Right lobe of liver (tissue), 6 donors: ENCODE measurements around the gene FBXL5. TPM values are rescaled to one million over a fixed set of nuclear protein-coding genes. Genes with fewer than 3 reads are reported as not detected.

ENCODE experiments used
- ATAC-seq, 4 donors: fragments of 200-7000 bp; cut with Tn5 transposase; one replicate each; pipeline ENCODE4 v1.9.1; 2020; ENCODE audit warnings: mild to moderate bottlenecking in 4 of 4, moderate library complexity in 4 of 4
- DNase-seq, 3 donors: peaks; one replicate each; pipeline ENCODE4 v3.0.0-alpha.2; 2020
- H3K27ac ChIP-seq, 3 donors: fragments of 200-600 bp; one replicate each; pipeline ENCODE4 v1.8.0; 2022
- H3K27me3 ChIP-seq, 2 donors: fragments of 200-600 bp; one replicate each; pipeline ENCODE4 v1.8.0; 2022
- H3K36me3 ChIP-seq, 4 donors: fragments of 200-600 bp; sonication (generic) in 1 of 4; one replicate each; pipeline versions ENCODE4 v1.5.1 to v1.8.0; 2017 to 2022; ENCODE audit warnings: control low read depth in 1 of 4
- H3K4me1 ChIP-seq, 4 donors: fragments of 200-600 bp; sonication (generic) in 1 of 4; one replicate each; pipeline versions ENCODE4 v1.5.1 to v1.8.0; 2017 to 2022; ENCODE audit warnings: control low read depth in 1 of 4
- H3K4me3 ChIP-seq, 3 donors: fragments of 200-600 bp; one replicate each; pipeline ENCODE4 v1.8.0; 2022
- H3K9me3 ChIP-seq, 4 donors: fragments of 200-600 bp; sonication (generic) in 1 of 4; one replicate each; pipeline versions ENCODE4 v1.5.1 to v1.8.0; 2017 to 2022; ENCODE audit warnings: control low read depth in 1 of 4
- POLR2A ChIP-seq: fragments of 450-650 bp; IDR thresholded peaks from one replicate; pipeline ENCODE4 v1.6.1; 2017; ENCODE audit warnings: antibody characterized with exemption, mild to moderate bottlenecking
- WGBS: methylation state at CpG from one replicate; pipeline ENCODE4 v1.1.6; 2018; ENCODE audit warnings: low coverage, low lambda C conversion rate; ENCODE audit not compliant: insufficient coverage; ENCODE audit errors: missing lambda C conversion rate; 5-methylcytosine and 5-hydroxymethylcytosine counted together
- intact Hi-C, 2 donors: fragments of 100-400 bp; cut with DNase I; formaldehyde crosslinking; loops; one replicate each; pipeline versions ENCODE4 v1.11.2 to v1.14.1; 2022
- total RNA-seq, 6 experiments: library from RNA; depleted of rRNA in 2 of 6; stranded (reverse); fragments of >200 nt in 2 of 6; fragmentation: NEBNext Ultra II Directional in 3 of 6; extraction: Animal tissue kit (Norgen Biotek cat#: 25700) in 3 of 6; gene quantifications; one replicate each; pipeline versions ENCODE4 v1.1.0 to v1.2.4, GENCODE V29; 2016 to 2023
- TF ChIP-seq, protein P1 (sequence below), 4 donors: fragments of 200-600 bp in 3 of 4; fragments of 450-650 bp in 1 of 4; IDR thresholded peaks; one replicate each; pipeline versions ENCODE4 v1.5.1 to v1.8.0; 2016 to 2022; ENCODE audit warnings: antibody characterized with exemption in 4 of 4, mild to moderate bottlenecking in 2 of 4
- donor health status: DM: no; HTN: yes; CAD: no.
- donor health status: DM: no; HTN: no; CAD: no.
- donor health status: DM: no; HTN: no; CAD: no.
- donor health status: DM: no; HTN: yes; CAD: no.
- donor health status: DM: no; HTN: yes; CAD: no.

FBXL5 gene
- total RNA-seq, 6 experiments from 2014 or later = 38.3 to 59.5 (median 46.8) TPM

DNA sequence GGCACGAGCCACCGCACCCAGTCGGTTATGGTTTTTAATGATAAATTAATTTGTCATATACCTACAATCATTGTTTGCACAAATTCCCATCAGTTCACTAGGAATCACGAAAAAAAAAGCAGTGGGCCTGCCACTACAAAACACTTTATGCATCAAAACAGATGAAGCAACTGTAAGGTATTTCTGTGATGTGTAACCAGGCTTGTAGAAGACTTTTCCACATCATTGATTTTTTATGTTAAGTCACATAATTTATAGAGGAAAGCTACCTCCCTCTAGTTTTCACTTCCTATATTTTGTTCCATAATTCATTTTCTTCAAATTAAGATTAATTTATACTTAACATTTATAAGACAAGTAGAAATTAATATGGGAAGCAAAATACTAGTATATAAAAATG lies 19.8 kb upstream of the FBXL5 start:
- 89% methylated on average over 4 of the region's 4 CpGs for WGBS

GRCh38 chr4:15674046-15674445 lies 18.9 kb upstream of the FBXL5 start:
- Histone ChIP-seq H3K4me3 (no peak overlapping the region), H3K27me3 (no peaks in the 10 kb centered on the region), H3K27ac (no peak overlapping the region), H3K4me1 (peaks cover 0 to 14% (median 0%) of the 10 kb centered on the region in 4 donors), H3K36me3 (no peaks in the 10 kb centered on the region), H3K9me3 (no peaks in the 10 kb centered on the region)
- ATAC-seq (no peak), DNase-seq (no peak)
- TF ChIP-seq POLR2A = no peak
- TF ChIP-seq, protein P1, sequence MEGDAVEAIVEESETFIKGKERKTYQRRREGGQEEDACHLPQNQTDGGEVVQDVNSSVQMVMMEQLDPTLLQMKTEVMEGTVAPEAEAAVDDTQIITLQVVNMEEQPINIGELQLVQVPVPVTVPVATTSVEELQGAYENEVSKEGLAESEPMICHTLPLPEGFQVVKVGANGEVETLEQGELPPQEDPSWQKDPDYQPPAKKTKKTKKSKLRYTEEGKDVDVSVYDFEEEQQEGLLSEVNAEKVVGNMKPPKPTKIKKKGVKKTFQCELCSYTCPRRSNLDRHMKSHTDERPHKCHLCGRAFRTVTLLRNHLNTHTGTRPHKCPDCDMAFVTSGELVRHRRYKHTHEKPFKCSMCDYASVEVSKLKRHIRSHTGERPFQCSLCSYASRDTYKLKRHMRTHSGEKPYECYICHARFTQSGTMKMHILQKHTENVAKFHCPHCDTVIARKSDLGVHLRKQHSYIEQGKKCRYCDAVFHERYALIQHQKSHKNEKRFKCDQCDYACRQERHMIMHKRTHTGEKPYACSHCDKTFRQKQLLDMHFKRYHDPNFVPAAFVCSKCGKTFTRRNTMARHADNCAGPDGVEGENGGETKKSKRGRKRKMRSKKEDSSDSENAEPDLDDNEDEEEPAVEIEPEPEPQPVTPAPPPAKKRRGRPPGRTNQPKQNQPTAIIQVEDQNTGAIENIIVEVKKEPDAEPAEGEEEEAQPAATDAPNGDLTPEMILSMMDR (IDR thresholded peaks at IDR 0.05) = no peak
- 76% methylated on average over 2 of the region's 2 CpGs for WGBS
- intact Hi-C loops = no loop called here

More for the DNA sequence above, 19.8 kb upstream of the FBXL5 start:
- Histone ChIP-seq H3K36me3 (no peaks in the 10 kb centered on the region), H3K4me3 (no peak overlapping the region), H3K27me3 (no peaks in the 10 kb centered on the region), H3K4me1 (peaks cover 0 to 14% (median 0%) of the 10 kb centered on the region in 4 donors), H3K9me3 (no peaks in the 10 kb centered on the region), H3K27ac (no peak overlapping the region)
- ATAC-seq = no peak
- DNase-seq = no peak
- intact Hi-C loops = no loop called here
- no peak for TF ChIP-seq POLR2A
- TF ChIP-seq, protein P1 (IDR thresholded peaks at IDR 0.05) = no peak

GRCh38 chr4:15673337-15673736 lies 18.2 kb upstream of the FBXL5 start:
- peaks cover 0 to 14% (median 0%) of the 10 kb centered on the region in 4 donors for H3K4me1 ChIP-seq
- 60% methylated on average over 1 of the region's 1 CpG for WGBS
- DNase-seq (no peak), ATAC-seq (no peak)
- no peaks in the 10 kb centered on the region for H3K36me3 ChIP-seq
- H3K27ac ChIP-seq = no peak overlapping the region
- no peaks in the 10 kb centered on the region for H3K9me3 ChIP-seq
- H3K4me3 ChIP-seq = no peak overlapping the region
- no peaks in the 10 kb centered on the region for H3K27me3 ChIP-seq
- TF ChIP-seq POLR2A = no peak
- TF ChIP-seq, protein P1 (IDR thresholded peaks at IDR 0.05) = no peak
- intact Hi-C loops = no loop called here

- WGBS = 92% methylated on average over 3 of the region's 3 CpGs
- H3K27me3 ChIP-seq = no peaks in the 10 kb centered on the region
- no peak for DNase-seq
- H3K27ac ChIP-seq = no peak overlapping the region
- no peaks in the 10 kb centered on the region for H3K36me3 ChIP-seq
- H3K4me3 ChIP-seq = no peak overlapping the region
- no peak for ATAC-seq
- peaks cover 0 to 7% (median 0%) of the 10 kb centered on the region in 4 donors for H3K4me1 ChIP-seq
- intact Hi-C loops = no loop called here
- H3K9me3 ChIP-seq = no peaks in the 10 kb centered on the region
- TF ChIP-seq, protein P1 (IDR thresholded peaks at IDR 0.05) = no peak
- TF ChIP-seq POLR2A = no peak
Observed at GRCh38 chr4:15672101-15672500, 16.9 kb upstream of the FBXL5 start.

GRCh38 chr4:15670576-15670975 lies 15.4 kb upstream of the FBXL5 start:
- whole genome bisulfite sequencing = 82% methylated on average over 2 of the region's 3 CpGs
- H3K27me3 ChIP-seq = no peaks in the 10 kb centered on the region
- H3K4me3 ChIP-seq = no peak overlapping the region
- intact Hi-C loops = no loop called here
- H3K9me3 ChIP-seq = no peaks in the 10 kb centered on the region
- TF ChIP-seq POLR2A = no peak
- TF ChIP-seq, protein P1 (IDR thresholded peaks at IDR 0.05) = no peak
- ATAC-seq (no peak), DNase-seq (no peak)
- no peaks in the 10 kb centered on the region for H3K36me3 ChIP-seq
- no peak overlapping the region for H3K27ac ChIP-seq
- H3K4me1 ChIP-seq = no peaks in the 10 kb centered on the region
